Caco-2 (cell line): ENCODE measurements around the gene TSPAN15. TPM values are rescaled to one million over a fixed set of nuclear protein-coding genes. Genes with fewer than 3 reads are reported as not detected.

Experiments
- BruUV-seq: library from RNA; stranded (reverse); fragments of 400-500 nt; replicated peaks from 2 replicates; lab custom pipeline; 2021; lab: Mats Ljungman, UMichigan
- CTCF ChIA-PET: fragments of 300-600 bp; sonication (Branson Sonifier 250); formaldehyde crosslinking; loops from one replicate; lab custom pipeline; 2022; ENCODE audit warnings: antibody characterized with exemption; lab: Charles Lee
- POLR2A ChIA-PET: fragments of 300-600 bp; sonication (Branson Sonifier 250); formaldehyde crosslinking; loops from one replicate; lab custom pipeline; 2022; ENCODE audit warnings: antibody characterized with exemption; lab: Charles Lee
- DNase-seq, 2 experiments: peaks; one replicate each; pipeline versions ENCODE4 v3.0.0 to v3.0.0-alpha.2; 2020 to 2022
- H3K27me3 ChIP-seq: replicated peaks from 2 replicates; pipeline ENCODE4 v1.6.0; 2011; ENCODE audit warnings: low read length; ENCODE audit not compliant: control insufficient read depth, insufficient read depth
- H3K36me3 ChIP-seq: 2 replicates; pipeline ENCODE4 v1.5.1; 2011; ENCODE audit warnings: low read length; ENCODE audit not compliant: control insufficient read depth, insufficient read depth
- H3K4me1 ChIP-seq: fragments of 250-450 bp; sonication (Bioruptor Pico); 2 replicates; pipeline ENCODE4 v1.5.1; 2020; ENCODE audit warnings: mild to moderate bottlenecking
- H3K4me3 ChIP-seq: 2 replicates; pipeline ENCODE4 v1.5.1; 2011; ENCODE audit warnings: low read depth, mild to moderate bottlenecking, control low read depth, low read length
- H3K9me3 ChIP-seq: fragments of 250-450 bp; sonication (Bioruptor Pico); 2 replicates; pipeline ENCODE4 v1.5.1; 2020; ENCODE audit warnings: mild to moderate bottlenecking, moderate library complexity
- H3K27ac Mint-ChIP-seq: one replicate; pipeline ENCODE4 v1.8.0; 2022; ENCODE audit warnings: mixed read lengths; ENCODE audit not compliant: unreplicated experiment
- H3K27me3 Mint-ChIP-seq: one replicate; pipeline ENCODE4 v1.8.0; 2022; ENCODE audit warnings: mixed read lengths; ENCODE audit not compliant: insufficient read depth, unreplicated experiment
- H3K36me3 Mint-ChIP-seq: one replicate; pipeline ENCODE4 v1.8.0; 2022; ENCODE audit warnings: mild to moderate bottlenecking, mixed read lengths; ENCODE audit not compliant: insufficient read depth, unreplicated experiment
- H3K4me1 Mint-ChIP-seq: one replicate; pipeline ENCODE4 v1.8.0; 2022; ENCODE audit warnings: low read depth, mixed read lengths; ENCODE audit not compliant: unreplicated experiment
- H3K4me3 Mint-ChIP-seq: one replicate; pipeline ENCODE4 v1.8.0; 2022; ENCODE audit warnings: mild to moderate bottlenecking, moderate library complexity, mixed read lengths; ENCODE audit not compliant: unreplicated experiment
- H3K9me3 Mint-ChIP-seq: one replicate; pipeline ENCODE4 v1.8.0; 2022; ENCODE audit warnings: mixed read lengths; ENCODE audit not compliant: unreplicated experiment
- CTCF ChIP-seq, 2 experiments: fragments of 200-600 bp in 1 of 2; IDR thresholded peaks; 1 replicate in 1 of 2; 2 replicates in 1 of 2; pipeline versions ENCODE4 v1.5.1 to v1.8.0; 2011 to 2022; ENCODE audit warnings: antibody characterized with exemption in 1 of 2, control low read depth in 1 of 2, inconsistent platforms in 1 of 2, low read depth in 1 of 2, low read length in 1 of 2, mild to moderate bottlenecking in 1 of 2, moderate library complexity in 1 of 2; ENCODE audit not compliant: insufficient read depth in 1 of 2, severe bottlenecking in 1 of 2, unreplicated experiment in 1 of 2
- intact Hi-C: fragments of 100-400 bp; cut with micrococcal nuclease; formaldehyde crosslinking; loops from one replicate; pipeline ENCODE4 v1.10.0; 2022; ENCODE audit not compliant: unreplicated experiment
- total RNA-seq: library from RNA; stranded (reverse); gene quantifications from 2 replicates; pipeline ENCODE4 v1.2.3, GENCODE V29; 2022

Gene TSPAN15
- total RNA-seq, 1 experiment from 2014 or later, result 86.5 TPM

- H3K4me1 ChIP-seq, result no peaks in the 10 kb centered on the region
- TF ChIP-seq CTCF (IDR thresholded peaks at IDR 0.05; ENCODE audit: insufficient read depth in 1 of 2, low read depth in 1 of 2, low read length in 1 of 2, severe bottlenecking in 1 of 2, unreplicated experiment in 1 of 2), result peak; percentile 48 to 92
- H3K4me3 ChIP-seq, result no peak overlapping the region
- no peaks in the 10 kb centered on the region for H3K9me3 ChIP-seq
- intact Hi-C loops, result no loop called here
- no peaks in the 10 kb centered on the region for H3K27me3 ChIP-seq
- no peaks in the 10 kb centered on the region for H3K4me1 Mint-ChIP-seq
- H3K9me3 Mint-ChIP-seq, result no peaks in the 10 kb centered on the region
- POLR2A ChIA-PET, result interaction anchor here (1.1 to 1.2 kb wide), 2 partner anchors 118 to 121 kb away, joined by 3 read pairs; no protein-coding TSS in a partner anchor
- H3K36me3 ChIP-seq, result no peaks in the 10 kb centered on the region
- BruUV-seq, result no TSS peak
- H3K4me3 Mint-ChIP-seq, result no peak overlapping the region
- H3K27ac Mint-ChIP-seq, result no peak overlapping the region
- peak; percentile 74 to 77 for DNase-seq
- H3K36me3 Mint-ChIP-seq, result no peaks in the 10 kb centered on the region
- CTCF ChIA-PET, result interaction anchor here (0.7 to 5.0 kb wide), 16 partner anchors 30 to 253 kb away, joined by 3 to 105 read pairs (median 4); partner anchors contain the start of gene TSPAN15
- no peaks in the 10 kb centered on the region for H3K27me3 Mint-ChIP-seq
Measured at GRCh38 chr10:69516316-69516715, 65.1 kb downstream of the TSPAN15 start.

- Mint-ChIP-seq H3K9me3 (no peaks in the 10 kb centered on the region), H3K36me3 (no peaks in the 10 kb centered on the region), H3K27ac (no peak overlapping the region), H3K27me3 (no peaks in the 10 kb centered on the region), H3K4me1 (no peaks in the 10 kb centered on the region), H3K4me3 (no peak overlapping the region)
- Histone ChIP-seq H3K36me3 (no peaks in the 10 kb centered on the region), H3K27me3 (no peaks in the 10 kb centered on the region), H3K4me3 (no peak overlapping the region), H3K9me3 (no peaks in the 10 kb centered on the region), H3K4me1 (no peaks in the 10 kb centered on the region)
- no TSS peak for BruUV-seq
- CTCF ChIA-PET, result interaction anchor here (0.7 to 5.0 kb wide), 6 partner anchors 31 to 126 kb away, joined by 3 to 105 read pairs (median 6); partner anchors contain the start of gene TSPAN15
- intact Hi-C loops, result no loop called here
- POLR2A ChIA-PET, result no interaction called here
- TF ChIP-seq CTCF (IDR thresholded peaks at IDR 0.05; ENCODE audit: insufficient read depth in 1 of 2, low read depth in 1 of 2, low read length in 1 of 2, severe bottlenecking in 1 of 2, unreplicated experiment in 1 of 2), result no peak
- DNase-seq, result no peak
Measured at GRCh38 chr10:69516796-69517195, 65.5 kb downstream of the TSPAN15 start.

- no peak for TF ChIP-seq CTCF (IDR thresholded peaks at IDR 0.05; ENCODE audit: insufficient read depth in 1 of 2, low read depth in 1 of 2, low read length in 1 of 2, severe bottlenecking in 1 of 2, unreplicated experiment in 1 of 2)
- Mint-ChIP-seq H3K36me3 (no peaks in the 10 kb centered on the region), H3K4me1 (no peaks in the 10 kb centered on the region), H3K4me3 (no peak overlapping the region), H3K27me3 (no peaks in the 10 kb centered on the region), H3K9me3 (no peaks in the 10 kb centered on the region), H3K27ac (no peak overlapping the region)
- Histone ChIP-seq H3K27me3 (no peaks in the 10 kb centered on the region), H3K4me1 (no peaks in the 10 kb centered on the region), H3K36me3 (no peaks in the 10 kb centered on the region), H3K9me3 (no peaks in the 10 kb centered on the region), H3K4me3 (no peak overlapping the region)
- intact Hi-C loops, result no loop called here
- BruUV-seq, result no TSS peak
- POLR2A ChIA-PET, result no interaction called here
- CTCF ChIA-PET, result interaction anchor here (5.0 kb wide), 1 partner anchor 119 kb away, joined by 105 read pairs; no protein-coding TSS in a partner anchor
- DNase-seq, result no peak
Measured at GRCh38 chr10:69517271-69517848, 66.1 kb downstream of the TSPAN15 start.
